Stimulated activated CD4-positive, alpha-beta T cell treated with anti-CD3 and anti-CD28 coated beads, Interleukin-2, amount 100 ng/mL, for 48 hours (primary cell): ENCODE data around the gene NYAP2.

Experiments
- DNase-seq, 2 donors: peaks; one replicate each; pipeline ENCODE4 v3.0.0-alpha.2; 2020

The NYAP2 gene

DNA sequence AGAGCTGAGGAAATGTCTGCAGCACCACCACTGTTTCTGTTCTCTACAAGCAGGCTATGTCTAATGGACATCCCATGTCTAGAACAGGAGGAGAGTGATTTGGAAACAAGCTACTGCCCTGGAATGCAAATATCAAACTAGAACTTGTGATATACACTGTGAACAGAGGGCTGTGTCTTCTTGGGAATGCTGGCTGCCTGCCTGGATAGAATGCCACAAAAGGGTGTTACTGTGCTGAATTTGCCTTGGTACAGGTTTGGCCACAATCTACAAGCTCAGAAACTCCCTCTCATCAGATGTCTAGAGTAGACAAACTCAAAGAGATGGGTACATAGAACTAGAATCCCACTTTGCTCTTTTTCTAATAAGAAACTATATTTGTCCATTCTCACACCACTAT lies 170.5 kb downstream of the NYAP2 start:
- no peak for DNase-seq

DNA sequence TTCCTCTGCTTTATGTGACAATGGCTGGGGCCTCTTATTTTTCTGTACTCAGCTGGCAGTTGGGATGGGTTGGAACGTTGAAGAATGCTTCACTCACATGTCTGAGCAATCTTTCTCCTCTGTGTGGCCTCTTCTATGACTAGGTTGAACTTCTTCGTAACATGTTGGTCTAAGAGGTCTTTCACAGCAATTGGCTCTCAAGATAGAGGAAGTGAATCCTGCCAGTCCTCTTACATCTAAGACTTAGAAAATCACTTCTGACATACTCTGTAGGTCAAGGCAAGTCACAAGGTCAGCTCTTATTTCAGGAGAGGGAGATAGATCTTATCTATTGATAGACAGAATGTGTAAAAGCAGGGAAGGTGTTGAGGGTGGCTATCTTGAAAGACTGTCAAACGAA lies 174.1 kb downstream of the NYAP2 start:
- DNase-seq: no peak

- DNase-seq: no peak
Observed at GRCh38 chr2:225574582-225575138, 175.2 kb downstream of the NYAP2 start.

DNA sequence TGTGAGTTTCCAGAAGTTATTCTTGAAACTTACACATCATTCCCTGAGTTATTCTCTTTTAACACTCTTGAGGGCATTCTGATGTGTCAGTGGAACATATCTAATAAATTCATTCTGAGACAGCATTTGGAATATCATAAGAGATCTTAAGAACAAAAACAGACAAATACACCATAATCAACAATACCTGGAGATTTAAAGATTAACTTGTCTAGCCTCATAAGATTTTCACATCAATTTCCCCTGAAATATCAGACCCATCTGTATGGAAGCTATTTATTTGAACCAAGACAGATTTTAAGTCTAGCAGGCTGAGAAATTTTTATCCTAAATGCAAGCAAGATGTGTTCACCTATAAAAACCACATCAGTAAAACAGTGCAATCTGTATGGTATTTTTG lies 181.6 kb downstream of the NYAP2 start:
- DNase-seq: no peak

- DNase-seq: no peak
Observed at GRCh38 chr2:225581906-225582305, 182.4 kb downstream of the NYAP2 start.

DNA sequence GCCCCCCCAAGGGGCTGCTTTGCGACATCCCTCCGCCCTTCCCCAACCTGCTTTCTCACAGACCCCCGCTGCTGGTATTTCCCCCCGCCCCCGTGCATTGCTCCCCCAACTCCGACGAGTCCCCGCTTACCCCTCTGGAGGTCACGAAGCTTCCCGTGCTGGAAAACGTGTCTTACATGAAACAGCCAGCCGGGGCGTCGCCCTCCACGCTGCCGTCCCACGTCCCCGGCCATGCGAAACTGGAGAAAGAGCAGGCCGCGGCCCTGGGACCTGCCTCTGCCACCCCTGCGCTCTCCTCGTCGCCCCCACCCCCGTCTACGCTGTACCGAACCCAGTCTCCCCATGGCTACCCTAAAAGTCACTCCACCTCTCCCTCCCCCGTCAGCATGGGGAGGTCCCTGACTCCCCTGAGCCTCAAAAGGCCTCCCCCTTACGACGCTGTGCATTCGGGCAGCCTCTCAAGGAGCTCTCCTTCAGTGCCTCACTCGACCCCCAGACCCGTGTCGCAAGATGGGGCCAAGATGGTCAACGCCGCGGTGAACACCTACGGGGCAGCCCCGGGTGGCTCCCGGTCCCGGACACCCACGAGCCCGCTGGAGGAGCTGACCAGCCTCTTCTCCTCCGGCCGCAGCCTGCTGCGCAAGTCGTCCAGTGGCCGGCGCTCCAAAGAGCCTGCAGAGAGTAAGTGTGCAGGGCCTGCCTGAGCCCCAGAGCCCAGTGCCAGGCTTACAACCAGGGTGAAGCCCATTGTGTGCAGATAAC lies 183.0 kb downstream of the NYAP2 start:
- DNase-seq: no peak

GRCh38 chr2:225584796-225585195 lies 185.3 kb downstream of the NYAP2 start:
- no peak for DNase-seq

DNA sequence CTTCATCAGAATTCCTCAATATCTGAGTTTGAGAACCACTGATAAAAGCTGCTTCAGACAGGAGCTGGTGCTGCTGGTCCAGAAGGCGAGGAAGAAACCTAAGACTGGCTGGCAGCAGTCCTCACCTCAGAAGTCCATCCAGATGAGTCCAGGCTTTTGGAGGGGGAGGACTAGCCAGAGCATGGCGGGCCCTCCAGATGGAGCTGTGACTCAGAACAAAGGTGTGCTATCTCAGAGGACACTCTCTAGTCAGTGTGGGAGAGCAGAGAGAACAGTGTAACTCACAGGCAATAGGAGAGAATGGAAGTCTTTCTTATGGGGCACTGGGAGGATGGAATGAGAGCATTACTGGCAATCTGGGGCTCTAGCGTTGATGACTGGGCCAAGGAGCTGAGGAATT lies 191.4 kb downstream of the NYAP2 start:
- no peak for DNase-seq

GRCh38 chr2:225597911-225598310 lies 198.4 kb downstream of the NYAP2 start:
- no peak for DNase-seq

DNA sequence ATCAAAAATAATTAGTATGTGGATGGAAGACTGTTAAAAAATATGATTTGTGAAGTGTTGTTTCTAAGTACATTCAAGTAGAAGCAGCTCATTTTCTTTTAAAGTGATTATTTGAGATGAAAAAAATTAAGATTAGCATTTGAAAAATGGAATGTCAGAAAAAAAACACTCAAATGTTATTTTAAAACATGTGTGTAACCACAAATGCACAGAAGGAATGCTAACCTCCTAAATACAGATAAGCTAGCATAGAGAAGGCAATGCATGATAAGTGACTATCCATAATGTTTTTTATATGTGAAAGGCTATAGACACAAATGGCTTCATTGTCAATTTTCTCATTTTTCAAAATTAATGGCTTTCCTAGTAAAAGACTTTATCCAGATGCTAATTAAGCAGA lies 198.9 kb downstream of the NYAP2 start:
- no peak for DNase-seq

DNA sequence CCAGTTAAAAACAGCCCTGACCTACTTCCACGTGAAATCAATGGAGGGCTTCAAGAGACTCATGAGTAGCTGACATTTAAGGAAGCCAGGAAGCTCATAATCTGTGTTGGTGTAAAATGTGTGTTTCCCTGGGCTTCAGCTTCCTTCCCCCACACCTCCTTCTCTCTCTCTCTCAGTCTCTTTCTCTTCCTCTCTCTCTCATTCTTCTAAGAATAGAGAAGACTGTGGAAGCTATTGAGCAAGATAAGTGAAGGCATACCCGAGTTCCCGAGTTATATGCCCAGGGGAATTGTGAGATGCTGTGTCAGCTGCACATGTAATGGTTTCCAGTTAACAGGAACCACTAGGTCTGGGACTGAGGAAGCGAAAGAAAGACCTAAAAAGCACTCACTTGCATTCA lies 199.4 kb downstream of the NYAP2 start:
- no peak for DNase-seq

DNA sequence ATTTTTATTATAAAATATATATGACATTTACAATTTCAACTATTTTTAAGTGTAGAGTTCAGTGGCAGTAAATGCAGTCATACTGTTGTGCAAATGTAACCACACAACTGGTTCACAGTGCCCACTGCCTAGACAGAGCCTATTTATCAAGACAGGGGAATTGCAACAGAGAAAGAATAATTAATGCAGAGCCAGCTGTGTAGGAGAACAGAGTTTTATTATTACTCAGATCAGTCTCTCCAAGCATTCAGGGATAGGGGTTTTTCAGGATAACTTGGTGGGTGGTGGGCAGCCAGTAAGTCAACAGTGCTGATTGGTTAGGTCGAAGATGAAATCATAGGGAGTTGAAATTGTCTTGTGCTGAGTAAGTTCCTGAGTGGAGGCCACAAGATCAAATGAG lies 200.3 kb downstream of the NYAP2 start:
- no peak for DNase-seq

DNA sequence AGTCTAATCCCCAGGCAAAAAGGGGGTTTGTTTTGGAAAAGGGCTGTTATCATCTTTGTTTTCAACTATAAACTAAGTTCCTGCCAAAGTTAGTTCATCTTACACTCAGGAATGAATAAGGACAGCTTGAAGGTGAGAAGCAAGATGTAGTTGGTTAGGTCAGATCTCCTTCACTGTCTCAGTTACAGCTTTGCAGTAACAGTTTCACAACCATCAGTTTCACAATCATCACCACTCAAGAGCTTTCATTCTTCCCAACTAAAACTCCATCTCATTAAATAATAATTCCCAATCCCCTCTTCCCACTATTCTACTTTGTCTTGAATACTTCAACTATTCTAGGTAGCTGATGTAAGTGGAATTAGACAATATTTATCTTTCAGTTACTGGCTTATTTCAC lies 200.9 kb downstream of the NYAP2 start:
- DNase-seq: no peak

GRCh38 chr2:225600865-225601264 lies 201.4 kb downstream of the NYAP2 start:
- DNase-seq: no peak

- DNase-seq: no peak
Observed at GRCh38 chr2:225602205-225602604, 202.7 kb downstream of the NYAP2 start.

- no peak for DNase-seq
Observed at GRCh38 chr2:225608136-225608535, 208.6 kb downstream of the NYAP2 start.

DNA sequence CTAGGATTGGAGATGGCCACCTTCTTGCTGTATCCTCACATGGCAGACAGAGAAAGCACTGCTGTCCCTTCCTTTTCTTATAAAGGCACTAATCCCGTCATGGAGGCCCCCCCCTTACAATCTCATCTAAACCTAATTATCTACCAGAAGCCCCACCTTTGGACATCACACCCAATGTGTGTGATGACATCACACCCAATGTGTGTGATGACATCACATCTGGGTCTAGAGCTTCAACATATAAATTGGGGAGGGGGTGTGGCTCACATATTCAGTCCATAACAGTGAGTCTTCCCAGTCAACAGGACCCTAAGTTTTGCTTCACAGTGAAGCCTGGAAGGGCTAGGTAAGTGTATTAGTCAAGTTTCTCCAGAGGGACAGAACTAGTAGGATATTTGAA lies 213.1 kb downstream of the NYAP2 start:
- DNase-seq: no peak

- DNase-seq: no peak
Observed at GRCh38 chr2:225614915-225615314, 215.4 kb downstream of the NYAP2 start.

GRCh38 chr2:225615514-225615913 lies 216.0 kb downstream of the NYAP2 start:
- no peak for DNase-seq

GRCh38 chr2:225616372-225616771 lies 216.9 kb downstream of the NYAP2 start:
- no peak for DNase-seq

- no peak for DNase-seq
Observed at GRCh38 chr2:225616848-225617247, 217.3 kb downstream of the NYAP2 start.

- DNase-seq: no peak
Observed at GRCh38 chr2:225620227-225620626, 220.7 kb downstream of the NYAP2 start.

- no peak for DNase-seq
Observed at GRCh38 chr2:225630824-225631533, 231.5 kb downstream of the NYAP2 start.

GRCh38 chr2:225632351-225632750 lies 232.8 kb downstream of the NYAP2 start:
- DNase-seq: no peak
